Keratinocyte (primary cell): ENCODE measurements around the gene SLAMF8.

ENCODE experiments used
- CTCF ChIP-seq, 3 experiments: IDR thresholded peaks in 1 of 3; conservative IDR thresholded peaks in 1 of 3; optimal IDR thresholded peaks in 1 of 3; 2 replicates in 2 of 3; 3 replicates in 1 of 3; pipeline versions ENCODE3 to v1.5.1; 2011; ENCODE audit warnings: low read length in 3 of 3, mild to moderate bottlenecking in 3 of 3, moderate library complexity in 2 of 3, control low read depth in 1 of 3, inconsistent platforms in 1 of 3; ENCODE audit not compliant: insufficient read depth in 2 of 3; ENCODE audit errors: extremely low read depth in 1 of 3
- EZH2 ChIP-seq: IDR thresholded peaks from one replicate; pipeline ENCODE4 v1.6.1; 2012; ENCODE audit warnings: inconsistent platforms, mild to moderate bottlenecking, low read length, moderate library complexity

GRCh38 chr1:159849626-159850366, 23.1 kb downstream of the SLAMF8 start:
- TF ChIP-seq CTCF (optimal IDR thresholded peaks at IDR 0.05 in 1 of 3, IDR thresholded peaks at IDR 0.05 in 1 of 3, conservative IDR thresholded peaks at IDR 0.05 in 1 of 3; ENCODE audit: extremely low read depth in 1 of 3, insufficient read depth in 2 of 3, low read length in 3 of 3) (no peak), EZH2 (no peak)
